Measurements from ENCODE around the gene HYLS1. TPM values are rescaled to one million over a fixed set of nuclear protein-coding genes. Genes with fewer than 3 reads are reported as not detected.

Gene HYLS1
- total and polyA plus RNA-seq, 10 donors, result 3.0 to 7.7 (median 4.3) TPM

- 71 to 89% (median 81%) methylated on average over 8 to 24 of the region's 24 CpGs for WGBS, 5 donors
- intact Hi-C loops (cut with DNase I; ENCODE audit: low total_unique reads), result no loop called here
Measured at GRCh38 chr11:125947419-125948277, 60.2 kb downstream of the HYLS1 start.

GRCh38 chr11:125948278-125949051 lies 61.0 kb downstream of the HYLS1 start:
- Histone ChIP-seq H3K4me3 (no peak overlapping the region), H3K36me3 (no peaks in the 10 kb centered on the region), H3K27me3 (replicated peaks in 1 of 7) (peaks cover 0 to 23% (median 0%) of the 10 kb centered on the region in 7 donors), H3K9me3 (no peaks in the 10 kb centered on the region), H3K27ac (no peak overlapping the region), H3K4me1 (peaks cover 0 to 4% (median 0%) of the 10 kb centered on the region in 6 donors)
- TF ChIP-seq POLR2A (IDR thresholded peaks at IDR 0.05), result no peak
- no peak for TF ChIP-seq POLR2AphosphoS5 (IDR thresholded peaks at IDR 0.05)
- no peak for TF ChIP-seq CTCF (IDR thresholded peaks at IDR 0.05 in 8 of 11, conservative IDR thresholded peaks at IDR 0.05 in 3 of 11)
- WGBS, 5 donors, result 74 to 88% (median 83%) methylated on average over 13 to 23 of the region's 23 CpGs
- DNase-seq, result no peak
- intact Hi-C loops (cut with DNase I; ENCODE audit: low total_unique reads), result no loop called here

More at GRCh38 chr11:125947419-125948277, 60.2 kb downstream of the HYLS1 start:
- Histone ChIP-seq H3K36me3 (no peaks in the 10 kb centered on the region), H3K27ac (no peak overlapping the region), H3K4me1 (no peaks in the 10 kb centered on the region), H3K9me3 (no peaks in the 10 kb centered on the region), H3K27me3 (replicated peaks in 1 of 7) (peaks cover 0 to 16% (median 0%) of the 10 kb centered on the region in 7 donors), H3K4me3 (no peak overlapping the region)
- TF ChIP-seq POLR2AphosphoS5 (IDR thresholded peaks at IDR 0.05) (no peak), POLR2A (IDR thresholded peaks at IDR 0.05) (no peak), CTCF (IDR thresholded peaks at IDR 0.05 in 8 of 11, conservative IDR thresholded peaks at IDR 0.05 in 3 of 11) (no peak)
- no peak for DNase-seq

GRCh38 chr11:125949271-125950177 lies 62.1 kb downstream of the HYLS1 start:
- Histone ChIP-seq H3K27me3 (replicated peaks in 1 of 7) (peaks cover 0 to 29% (median 0%) of the 10 kb centered on the region in 7 donors), H3K4me1 (peaks cover 0 to 4% (median 0%) of the 10 kb centered on the region in 6 donors), H3K4me3 (no peak overlapping the region), H3K27ac (no peak overlapping the region), H3K36me3 (no peaks in the 10 kb centered on the region), H3K9me3 (no peaks in the 10 kb centered on the region)
- 88 to 93% (median 90%) methylated on average over 19 to 22 of the region's 22 CpGs for WGBS, 5 donors
- DNase-seq, result no peak
- intact Hi-C loops (cut with DNase I; ENCODE audit: low total_unique reads), result no loop called here
- TF ChIP-seq POLR2AphosphoS5 (IDR thresholded peaks at IDR 0.05) (no peak), CTCF (IDR thresholded peaks at IDR 0.05 in 8 of 11, conservative IDR thresholded peaks at IDR 0.05 in 3 of 11) (no peak), POLR2A (IDR thresholded peaks at IDR 0.05) (no peak)

Measured in spleen (tissue), 11 donors.